Activated gamma-delta T cell (primary cell): ENCODE results near the gene ARPC1A.
"Not testable (repeated sequence)": the region's sequence is repeated elsewhere in the genome, so short reads cannot be mapped to it uniquely, and the experiment has no call there.

ENCODE experiments used
- DNase-seq: peaks from one replicate; lab custom pipeline; 2025; lab: John Stamatoyannopoulos, UW

ARPC1A gene

GRCh38 chr7:99409192-99409572 lies 83.5 kb downstream of the ARPC1A start:
- no peak for DNase-seq

DNA sequence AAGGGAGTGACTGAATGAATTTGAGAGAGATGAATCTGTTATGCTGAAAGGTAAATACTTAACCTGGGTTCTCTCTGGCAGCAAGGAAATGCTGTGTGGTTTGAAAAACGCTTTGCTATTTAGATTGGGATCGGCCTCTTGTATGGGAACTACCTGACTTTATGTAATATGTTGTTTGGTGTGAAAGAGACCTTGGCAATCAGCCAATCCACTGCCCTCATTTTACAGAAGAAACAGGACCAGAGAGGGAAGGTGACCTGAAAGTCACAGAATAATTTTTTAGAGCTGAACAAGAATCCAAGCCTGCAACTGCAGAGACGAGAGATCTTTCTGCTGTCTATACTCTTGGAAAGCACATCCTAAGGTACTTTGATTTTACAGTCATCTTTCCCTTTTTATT lies 84.1 kb downstream of the ARPC1A start:
- DNase-seq = no peak

GRCh38 chr7:99410635-99411034 lies 84.9 kb downstream of the ARPC1A start:
- no peak for DNase-seq

- not testable (repeated sequence) for DNase-seq
Observed at GRCh38 chr7:99415513-99416127, 89.9 kb downstream of the ARPC1A start.
